H1 (cell line): Measurements from ENCODE around the gene MGMT. TPM values are rescaled to one million over a fixed set of nuclear protein-coding genes. Genes with fewer than 3 reads are reported as not detected.

Experiments
- CTCF ChIA-PET: fragments of 300-600 bp; sonication (Branson Sonifier 250); formaldehyde crosslinking; loops from one replicate; lab custom pipeline; 2021; ENCODE audit not compliant: partially characterized antibody; lab: Charles Lee
- POLR2A ChIA-PET: fragments of 300-600 bp; sonication (Branson Sonifier 250); formaldehyde crosslinking; loops from one replicate; lab custom pipeline; 2021; ENCODE audit warnings: inconsistent platforms; ENCODE audit not compliant: partially characterized antibody; lab: Charles Lee
- DNase-seq, 2 experiments: peaks; one replicate each; pipeline versions ENCODE4 v3.0.0 to v3.0.0-alpha.2; 2010 to 2022; ENCODE audit warnings: low spot score in 2 of 2, low read depth in 1 of 2, mixed read lengths in 1 of 2
- FAIRE-seq: peaks from 2 replicates; lab custom pipeline; 2011; peaks lifted over from hg19 to GRCh38; lab: Jason Lieb, UNC
- H2AFZ ChIP-seq: 2 replicates; pipeline ENCODE4 v1.8.1; 2012; ENCODE audit warnings: low read length, inconsistent platforms
- H2AK5ac ChIP-seq: 2 replicates; pipeline ENCODE4 v1.6.1; 2013; ENCODE audit warnings: low read depth, low read length
- H2BK120ac ChIP-seq: replicated peaks from 2 replicates; pipeline ENCODE3; 2013; ENCODE audit warnings: low read depth, low read length, inconsistent platforms
- H2BK12ac ChIP-seq: 2 replicates; pipeline ENCODE4 v1.6.1; 2013; ENCODE audit warnings: low read depth, low read length
- H2BK15ac ChIP-seq: 2 replicates; pipeline ENCODE4 v1.6.1; 2013; ENCODE audit warnings: low read length
- H2BK20ac ChIP-seq: 2 replicates; pipeline ENCODE4 v1.6.1; 2013; ENCODE audit warnings: low read length
- H2BK5ac ChIP-seq: 2 replicates; pipeline ENCODE4 v1.6.1; 2013; ENCODE audit warnings: low read depth, low read length
- H3K14ac ChIP-seq: 2 replicates; pipeline ENCODE4 v1.6.1; 2013; ENCODE audit warnings: inconsistent platforms; ENCODE audit not compliant: insufficient read length
- H3K18ac ChIP-seq: 2 replicates; pipeline ENCODE4 v1.6.1; 2013; ENCODE audit warnings: low read length; ENCODE audit errors: extremely low read depth
- H3K23ac ChIP-seq: 2 replicates; pipeline ENCODE4 v1.6.1; 2013; ENCODE audit warnings: inconsistent platforms; ENCODE audit not compliant: insufficient read length
- H3K23me2 ChIP-seq: 2 replicates; pipeline ENCODE4 v1.6.1; 2013; ENCODE audit warnings: low read depth, low read length
- H3K27ac ChIP-seq: 2 replicates; pipeline ENCODE4 v1.6.1; 2011; ENCODE audit warnings: low read depth, low read length, inconsistent platforms
- H3K27me3 ChIP-seq, 4 experiments: replicated peaks in 1 of 4; 1 replicate in 1 of 4; 2 replicates in 3 of 4; pipeline versions ENCODE4 v1.6.1 to v1.8.1; 2011 to 2013; ENCODE audit warnings: low read length in 3 of 4, mild to moderate bottlenecking in 3 of 4, inconsistent platforms in 2 of 4, mixed read lengths in 2 of 4, moderate library complexity in 1 of 4; ENCODE audit not compliant: control insufficient read depth in 3 of 4, insufficient read depth in 3 of 4; ENCODE audit errors: extremely low read depth in 1 of 4
- H3K36me3 ChIP-seq, 4 experiments: 2 replicates each; pipeline versions ENCODE4 v1.6.1 to v1.8.1; 2011 to 2013; ENCODE audit warnings: mild to moderate bottlenecking in 4 of 4, low read length in 3 of 4, moderate library complexity in 2 of 4, control low read depth in 1 of 4, inconsistent platforms in 1 of 4; ENCODE audit not compliant: insufficient read depth in 4 of 4, control insufficient read depth in 2 of 4
- H3K4ac ChIP-seq: replicated peaks from 2 replicates; pipeline ENCODE3; 2013; ENCODE audit warnings: low read length, low read depth, mixed read lengths, inconsistent platforms; ENCODE audit not compliant: insufficient read length
- H3K4me1 ChIP-seq, 4 experiments: replicated peaks in 1 of 4; 1 replicate in 1 of 4; 2 replicates in 3 of 4; pipeline versions ENCODE4 v1.6.1 to v1.8.1; 2011 to 2013; ENCODE audit warnings: low read length in 3 of 4, inconsistent platforms in 2 of 4, mixed read lengths in 1 of 4; ENCODE audit not compliant: insufficient read depth in 4 of 4, control insufficient read depth in 3 of 4
- H3K4me2 ChIP-seq, 2 experiments: 2 replicates each; pipeline versions ENCODE4 v1.6.1 to v1.8.1; 2011 to 2013; ENCODE audit warnings: low read depth in 2 of 2, low read length in 2 of 2, control low read depth in 1 of 2, inconsistent platforms in 1 of 2, mild to moderate bottlenecking in 1 of 2; ENCODE audit not compliant: insufficient read depth in 1 of 2
- H3K4me3 ChIP-seq, 4 experiments: fragments of 200-600, 300-600 bp in 1 of 4; sonication (generic), shearing (Covaris generic), sonication (Bioruptor Twin) in 1 of 4; 2 replicates each; pipeline versions ENCODE4 v1.5.1 to v1.8.1; 2011 to 2016; ENCODE audit warnings: low read length in 4 of 4, low read depth in 3 of 4, control low read depth in 2 of 4, inconsistent platforms in 2 of 4, mild to moderate bottlenecking in 2 of 4, mixed read lengths in 1 of 4, moderate library complexity in 1 of 4; ENCODE audit not compliant: insufficient read depth in 2 of 4; ENCODE audit errors: extremely low read depth in 1 of 4
- H3K56ac ChIP-seq: replicated peaks from 2 replicates; pipeline ENCODE3; 2013; ENCODE audit warnings: low read depth, mild to moderate bottlenecking, mixed read lengths, low read length, inconsistent platforms; ENCODE audit not compliant: insufficient read length
- H3K79me1 ChIP-seq: 2 replicates; pipeline ENCODE4 v1.6.1; 2013; ENCODE audit warnings: low read depth, low read length, control low read depth
- H3K79me2 ChIP-seq, 2 experiments: 2 replicates each; pipeline versions ENCODE4 v1.6.1 to v1.8.1; 2012 to 2013; ENCODE audit warnings: low read length in 2 of 2, mild to moderate bottlenecking in 2 of 2, inconsistent platforms in 1 of 2; ENCODE audit not compliant: insufficient read depth in 2 of 2, control insufficient read depth in 1 of 2
- H3K9ac ChIP-seq, 4 experiments: replicated peaks in 1 of 4; 1 replicate in 1 of 4; 2 replicates in 3 of 4; pipeline versions ENCODE4 v1.6.1 to v1.8.1; 2011 to 2013; ENCODE audit warnings: low read depth in 3 of 4, low read length in 3 of 4, control low read depth in 2 of 4, mild to moderate bottlenecking in 2 of 4, moderate library complexity in 2 of 4, inconsistent platforms in 1 of 4; ENCODE audit errors: extremely low read depth in 1 of 4
- H3K9me3 ChIP-seq, 2 experiments: 2 replicates each; pipeline versions ENCODE4 v1.6.1 to v1.8.1; 2012 to 2013; ENCODE audit warnings: mild to moderate bottlenecking in 2 of 2, moderate library complexity in 2 of 2, control low read depth in 1 of 2, inconsistent platforms in 1 of 2, low read depth in 1 of 2, low read length in 1 of 2, mixed read lengths in 1 of 2; ENCODE audit not compliant: insufficient read depth in 2 of 2
- H4K20me1 ChIP-seq, 2 experiments: replicated peaks in 1 of 2; 2 replicates each; pipeline versions ENCODE3 to v1.8.1; 2011 to 2013; ENCODE audit warnings: inconsistent platforms in 2 of 2, low read length in 2 of 2, mild to moderate bottlenecking in 1 of 2; ENCODE audit not compliant: insufficient read depth in 2 of 2, control insufficient read depth in 1 of 2
- H4K5ac ChIP-seq: 2 replicates; pipeline ENCODE4 v1.6.1; 2013; ENCODE audit warnings: low read length, low read depth, mixed read lengths, inconsistent platforms; ENCODE audit not compliant: insufficient read length
- H4K8ac ChIP-seq: 2 replicates; pipeline ENCODE4 v1.8.0; 2013; ENCODE audit warnings: mild to moderate bottlenecking, moderate library complexity, low read length, inconsistent platforms; ENCODE audit not compliant: insufficient read depth; ENCODE audit errors: extremely low read depth
- H4K91ac ChIP-seq: replicated peaks from 2 replicates; pipeline ENCODE3; 2013; ENCODE audit warnings: low read length, mixed read lengths, inconsistent platforms; ENCODE audit not compliant: insufficient read length
- CHD2 ChIP-seq: IDR thresholded peaks from 2 replicates; pipeline ENCODE4 v1.6.1; 2012; ENCODE audit warnings: low read length, improper control_type of control experiment
- CTCF ChIP-seq, 3 experiments: IDR thresholded peaks; 1 replicate in 2 of 3; 2 replicates in 1 of 3; pipeline versions ENCODE4 v1.5.1 to v1.6.1; 2011; ENCODE audit warnings: low read length in 3 of 3, mild to moderate bottlenecking in 3 of 3, inconsistent platforms in 2 of 3, low read depth in 1 of 3, moderate library complexity in 1 of 3; ENCODE audit not compliant: insufficient read depth in 1 of 3; ENCODE audit errors: control extremely low read depth in 1 of 3
- EP300 ChIP-seq, 2 experiments: IDR thresholded peaks; 1 replicate in 1 of 2; 2 replicates in 1 of 2; pipeline ENCODE4 v1.6.1; 2011 to 2012; ENCODE audit warnings: low read depth in 2 of 2, low read length in 2 of 2, mild to moderate bottlenecking in 2 of 2, borderline replicate concordance in 1 of 2, inconsistent platforms in 1 of 2, moderate library complexity in 1 of 2
- GTF2F1 ChIP-seq: IDR thresholded peaks from 2 replicates; pipeline ENCODE4 v1.6.1; 2012; ENCODE audit warnings: low read depth, low read length, improper control_type of control experiment, borderline replicate concordance
- HDAC2 ChIP-seq, 2 experiments: fragments of 300-600 bp in 1 of 2; sonication (generic) in 1 of 2; IDR thresholded peaks; 2 replicates each; pipeline ENCODE4 v1.6.1; 2011 to 2012; ENCODE audit warnings: low read depth in 2 of 2, low read length in 2 of 2, mild to moderate bottlenecking in 2 of 2, moderate library complexity in 2 of 2, borderline replicate concordance in 1 of 2, inconsistent platforms in 1 of 2
- HDAC6 ChIP-seq: IDR thresholded peaks from one replicate; pipeline ENCODE4 v1.7.1; 2012; ENCODE audit warnings: low read depth, mild to moderate bottlenecking, inconsistent platforms, low read length, moderate library complexity
- MAX ChIP-seq: IDR thresholded peaks from 2 replicates; pipeline ENCODE4 v1.6.1; 2012; ENCODE audit warnings: inconsistent platforms
- NANOG ChIP-seq: IDR thresholded peaks from 2 replicates; pipeline ENCODE4 v1.6.1; 2011; ENCODE audit warnings: low read length, low read depth, mild to moderate bottlenecking, inconsistent platforms; ENCODE audit not compliant: insufficient read depth, poor library complexity, severe bottlenecking
- SAP30 ChIP-seq: fragments of 300-600 bp; sonication (generic); IDR thresholded peaks from 2 replicates; pipeline ENCODE4 v1.7.1; 2012; ENCODE audit warnings: low read length, moderate library complexity, mild to moderate bottlenecking, inconsistent platforms; ENCODE audit not compliant: insufficient read depth, insufficient replicate concordance
- TAF7 ChIP-seq: optimal IDR thresholded peaks from 2 replicates; pipeline ENCODE3; 2011; ENCODE audit warnings: low read depth, mild to moderate bottlenecking, inconsistent platforms, low read length, moderate library complexity, borderline replicate concordance
- WGBS, 2 experiments: shearing (Covaris generic) in 1 of 2; methylation state at CpG; one replicate each; pipeline versions ENCODE4 v1.1.6 to v1.1.7; 2013 to 2015; ENCODE audit warnings: low lambda C conversion rate in 2 of 2, mixed read lengths in 2 of 2, inconsistent platforms in 1 of 2, low coverage in 1 of 2, missing lambda C conversion rate in 1 of 2; ENCODE audit not compliant: insufficient replicate concordance in 2 of 2, insufficient coverage in 1 of 2, insufficient read length in 1 of 2; ENCODE audit errors: extremely low coverage in 1 of 2, missing lambda C conversion rate in 1 of 2; 5-methylcytosine and 5-hydroxymethylcytosine counted together
- polyA plus RNA-seq, 7 experiments: library from polyadenylated mRNA; depleted of rRNA in 3 of 7; stranded (reverse) in 5 of 7; unstranded in 2 of 7; fragments of >200 nt in 5 of 7; fragments of 200-250 nt in 2 of 7; gene quantifications; 1 replicate in 5 of 7; 2 replicates in 1 of 7; 4 replicates in 1 of 7; pipeline versions ENCODE4 v1.2.1 to v1.2.3, GENCODE V29; 2011 to 2013; ENCODE audit warnings: missing spikeins in 2 of 7, mixed read lengths in 2 of 7
- total RNA-seq: library from RNA; stranded (reverse); fragmentation: NEBNext Ultra II Directional; extraction: Animal tissue kit (Norgen Biotek cat#: 25700); gene quantifications from 2 replicates; pipeline ENCODE4 v1.2.1, GENCODE V29; 2021

The MGMT gene
- total and polyA plus RNA-seq, 2 of the 8 experiments (the other 6 are each of a cell fraction or from before 2014, with no cell fraction given), result 9.9 to 10.7 TPM

- H3K79me2 ChIP-seq, result no peaks in the 10 kb centered on the region
- ChIA-PET POLR2A (no interaction called here), CTCF (interaction anchor here (0.8 kb wide), 1 partner anchor 11 kb away, joined by 3 read pairs; no protein-coding TSS in a partner anchor)
- H3K27me3 ChIP-seq, result no peaks in the 10 kb centered on the region
- 95% methylated on average over 8 of the region's 8 CpGs; no CpG with 5 or more reads in 1 of the 2 experiments for WGBS, 2 experiments
- H3K4ac ChIP-seq, result no peak overlapping the region
- no peak overlapping the region for H2BK5ac ChIP-seq
- no peaks in the 10 kb centered on the region for H3K79me1 ChIP-seq
- H3K4me3 ChIP-seq, result no peak overlapping the region
- H4K8ac ChIP-seq, result no peak overlapping the region
- FAIRE-seq, result no peak
- no peak overlapping the region for H3K9ac ChIP-seq
- no peaks in the 10 kb centered on the region for H3K9me3 ChIP-seq
- no peak overlapping the region for H3K18ac ChIP-seq
- H3K56ac ChIP-seq, result no peak overlapping the region
- no peak overlapping the region for H2BK15ac ChIP-seq
- H2BK12ac ChIP-seq, result no peak overlapping the region
- no peak overlapping the region for H3K4me2 ChIP-seq
- no peaks in the 10 kb centered on the region for H3K23me2 ChIP-seq
- H3K36me3 ChIP-seq, result no peaks in the 10 kb centered on the region
- H4K20me1 ChIP-seq, result no peaks in the 10 kb centered on the region
- H2BK20ac ChIP-seq, result no peak overlapping the region
- no peak for DNase-seq
- H4K5ac ChIP-seq, result no peak overlapping the region
- no peaks in the 10 kb centered on the region for H3K4me1 ChIP-seq
- H3K14ac ChIP-seq, result no peak overlapping the region
- H2AFZ ChIP-seq, result no peak overlapping the region
- no peak overlapping the region for H3K27ac ChIP-seq
- H4K91ac ChIP-seq, result no peak overlapping the region
- no peak overlapping the region for H2AK5ac ChIP-seq
- no peak overlapping the region for H3K23ac ChIP-seq
- no peak overlapping the region for H2BK120ac ChIP-seq
- no peak for TF ChIP-seq MAX
- no peak for TF ChIP-seq CTCF (IDR thresholded peaks at IDR 0.05; ENCODE audit: control extremely low read depth in 1 of 3, insufficient read depth in 1 of 3, low read depth in 1 of 3, low read length in 3 of 3)
- no peak for TF ChIP-seq HDAC6
- no peak for TF ChIP-seq CHD2
- no peak for TF ChIP-seq TAF7
- TF ChIP-seq GTF2F1, result no peak
- TF ChIP-seq NANOG, result no peak
- no peak for TF ChIP-seq EP300 (IDR thresholded peaks at IDR 0.05; ENCODE audit: borderline replicate concordance in 1 of 2, low read depth in 2 of 2, low read length in 2 of 2)
- TF ChIP-seq HDAC2 (IDR thresholded peaks at IDR 0.05; ENCODE audit: borderline replicate concordance in 1 of 2, low read depth in 2 of 2, low read length in 2 of 2), result no peak
- no peak for TF ChIP-seq SAP30
Observed at GRCh38 chr10:129685271-129685670, 218.2 kb downstream of the MGMT start.
